Activated CD8-positive, alpha-beta memory T cell treated with anti-CD3 and anti-CD28 coated beads, Interleukin-2, amount 50 U/mL, for 4 hours (primary cell): Measurements from ENCODE around the gene FXYD2.
A peak's percentile ranks its signal among the peaks of the same experiment; 100 is the strongest.

Experiments
- DNase-seq: peaks from one replicate; pipeline ENCODE4 v3.0.0-alpha.2; 2020

The FXYD2 gene

GRCh38 chr11:117834838-117835443 is 10.4 kb upstream of the FXYD2 start:
- no peak for DNase-seq

- DNase-seq, result no peak
These were observed 9.7 kb upstream of the FXYD2 start for GRCh38 chr11:117834068-117834810.

GRCh38 chr11:117833401-117833891 is 8.9 kb upstream of the FXYD2 start:
- no peak for DNase-seq

- no peak for DNase-seq
These were observed 8.0 kb upstream of the FXYD2 start for GRCh38 chr11:117832511-117832910.

GRCh38 chr11:117831661-117832415 is 7.3 kb upstream of the FXYD2 start:
- DNase-seq, result no peak

GRCh38 chr11:117830674-117831351 is 6.3 kb upstream of the FXYD2 start:
- no peak for DNase-seq

GRCh38 chr11:117830072-117830471 is 5.5 kb upstream of the FXYD2 start:
- no peak for DNase-seq

- no peak for DNase-seq
These were observed 4.8 kb upstream of the FXYD2 start for GRCh38 chr11:117829369-117829725.

- peak; percentile 97 for DNase-seq
These were observed 4.2 kb upstream of the FXYD2 start for GRCh38 chr11:117828611-117829368.

GRCh38 chr11:117827521-117828511 is 3.3 kb upstream of the FXYD2 start:
- no peak for DNase-seq

- no peak for DNase-seq
These were observed 2.3 kb upstream of the FXYD2 start for GRCh38 chr11:117826832-117827231.

- DNase-seq, result no peak
These were observed 1.6 kb upstream of the FXYD2 start for GRCh38 chr11:117826190-117826570.

- no peak for DNase-seq
These were observed 1.1 kb upstream of the FXYD2 start for GRCh38 chr11:117825538-117826189.

- DNase-seq, result no peak
These were observed 561 bp downstream of the FXYD2 start for GRCh38 chr11:117823946-117824420.

- peak; percentile 37 for DNase-seq
These were observed 1.1 kb downstream of the FXYD2 start for GRCh38 chr11:117823294-117823945.

- peak; percentile 63 for DNase-seq
These were observed 2.2 kb downstream of the FXYD2 start for GRCh38 chr11:117822074-117823033.

GRCh38 chr11:117821431-117821830 is 3.1 kb downstream of the FXYD2 start:
- no peak for DNase-seq

GRCh38 chr11:117820516-117820915 is 4.0 kb downstream of the FXYD2 start:
- no peak for DNase-seq

GRCh38 chr11:117820071-117820470 is 4.5 kb downstream of the FXYD2 start:
- DNase-seq, result no peak
